ENCODE data around the gene NPHP4. TPM values are rescaled to one million over a fixed set of nuclear protein-coding genes. Genes with fewer than 3 reads are reported as not detected.

The NPHP4 gene
- total RNA-seq, 1 experiment from 2014 or later, result 18.8 TPM

GRCh38 chr1:5998906-5999301 is 6.7 kb upstream of the NPHP4 start:
- CTCF ChIA-PET, result no interaction called here
- Histone ChIP-seq H3K36me3 (ENCODE audit: low read depth, low read length) (no peaks in the 10 kb centered on the region), H3K9me2 (replicated peaks; ENCODE audit: low read length) (no peaks in the 10 kb centered on the region), H3F3A (ENCODE audit: low read length, unreplicated experiment) (no peaks in the 10 kb centered on the region), H4K20me1 (ENCODE audit: low read length) (0 out of 2 replicates have a peak, but pooled peaks cover 3% of the 10 kb centered on the region), H3K79me2 (ENCODE audit: low read length) (peaks cover 22% of the 10 kb centered on the region), H3K27ac (ENCODE audit: low read length) (no peak overlapping the region), H3K9me3 (ENCODE audit: low read length) (no peaks in the 10 kb centered on the region), H3K4me1 (ENCODE audit: insufficient read depth, low read length) (peaks cover 6% of the 10 kb centered on the region), H3K4me3 (ENCODE audit: low read length) (no peak overlapping the region), H3K4me2 (ENCODE audit: low read length) (no peak overlapping the region), H3K27me3 (ENCODE audit: low read length) (no peaks in the 10 kb centered on the region), H2AFZ (ENCODE audit: low read length) (no peak overlapping the region), H3K9ac (ENCODE audit: low read length) (no peak overlapping the region)
- intact Hi-C loops (cut with micrococcal nuclease), result no loop called here
- POLR2A ChIA-PET (ENCODE audit: unreplicated experiment), result no interaction called here
- DNase-seq (no peak), ATAC-seq (no peak)
- TF ChIP-seq EZH2phosphoT487 (IDR thresholded peaks at IDR 0.05; ENCODE audit: borderline replicate concordance, low read length), result no peak
- TF ChIP-seq, protein P1, sequence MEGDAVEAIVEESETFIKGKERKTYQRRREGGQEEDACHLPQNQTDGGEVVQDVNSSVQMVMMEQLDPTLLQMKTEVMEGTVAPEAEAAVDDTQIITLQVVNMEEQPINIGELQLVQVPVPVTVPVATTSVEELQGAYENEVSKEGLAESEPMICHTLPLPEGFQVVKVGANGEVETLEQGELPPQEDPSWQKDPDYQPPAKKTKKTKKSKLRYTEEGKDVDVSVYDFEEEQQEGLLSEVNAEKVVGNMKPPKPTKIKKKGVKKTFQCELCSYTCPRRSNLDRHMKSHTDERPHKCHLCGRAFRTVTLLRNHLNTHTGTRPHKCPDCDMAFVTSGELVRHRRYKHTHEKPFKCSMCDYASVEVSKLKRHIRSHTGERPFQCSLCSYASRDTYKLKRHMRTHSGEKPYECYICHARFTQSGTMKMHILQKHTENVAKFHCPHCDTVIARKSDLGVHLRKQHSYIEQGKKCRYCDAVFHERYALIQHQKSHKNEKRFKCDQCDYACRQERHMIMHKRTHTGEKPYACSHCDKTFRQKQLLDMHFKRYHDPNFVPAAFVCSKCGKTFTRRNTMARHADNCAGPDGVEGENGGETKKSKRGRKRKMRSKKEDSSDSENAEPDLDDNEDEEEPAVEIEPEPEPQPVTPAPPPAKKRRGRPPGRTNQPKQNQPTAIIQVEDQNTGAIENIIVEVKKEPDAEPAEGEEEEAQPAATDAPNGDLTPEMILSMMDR (conservative IDR thresholded peaks at IDR 0.05; ENCODE audit: low read depth, low read length), result no peak
- no TSS peak for BruUV-seq (replicated peaks)

DNA sequence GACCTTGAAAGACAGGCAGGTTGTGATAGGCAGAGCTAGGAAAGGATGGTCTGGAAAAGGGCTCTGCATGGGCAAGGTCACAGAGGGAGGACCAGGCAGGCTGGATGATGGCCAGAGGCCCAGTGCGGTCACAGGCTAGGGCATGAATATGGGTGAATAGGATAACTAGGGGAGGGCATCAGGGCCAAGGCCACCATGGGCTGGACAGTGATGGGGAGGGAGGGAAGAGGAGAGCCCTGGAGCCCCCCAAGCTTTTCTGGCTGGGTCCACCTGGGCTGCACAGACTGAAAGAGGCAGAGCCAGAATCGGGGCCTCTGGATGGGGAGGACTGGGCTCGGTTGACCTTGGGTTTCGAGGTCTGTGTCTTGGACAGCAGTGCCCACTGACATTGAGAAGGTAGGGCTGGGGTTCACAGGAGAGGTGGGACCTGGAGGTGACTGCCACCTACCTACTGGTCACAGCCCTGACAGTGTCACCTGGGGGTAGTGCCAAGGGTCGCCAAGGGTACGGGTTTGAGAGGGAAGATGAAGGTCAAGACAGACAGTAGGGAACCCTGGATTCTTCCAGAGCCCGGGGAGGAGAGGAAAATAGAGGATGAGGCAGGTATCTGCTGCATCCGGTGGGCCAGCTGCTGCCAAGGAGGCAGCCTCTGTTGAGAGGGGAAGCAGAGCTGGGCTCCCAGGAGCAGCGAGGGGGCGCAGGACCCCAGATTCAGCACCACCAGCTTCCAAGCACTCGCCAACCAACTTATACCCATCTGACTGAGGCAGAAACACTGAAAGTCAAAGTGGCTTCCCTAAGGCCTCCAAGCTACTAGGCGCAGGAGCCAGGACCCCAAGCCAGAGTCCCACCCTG is 6.1 kb upstream of the NPHP4 start:
- Histone ChIP-seq H4K20me1 (ENCODE audit: low read length) (0 out of 2 replicates have a peak, but pooled peaks cover 3% of the 10 kb centered on the region), H3K79me2 (ENCODE audit: low read length) (peaks cover 28% of the 10 kb centered on the region), H3K27ac (ENCODE audit: low read length) (no peak overlapping the region), H3F3A (ENCODE audit: low read length, unreplicated experiment) (no peaks in the 10 kb centered on the region), H3K36me3 (ENCODE audit: low read depth, low read length) (no peaks in the 10 kb centered on the region), H3K9ac (ENCODE audit: low read length) (no peak overlapping the region), H2AFZ (ENCODE audit: low read length) (no peak overlapping the region), H3K4me1 (ENCODE audit: insufficient read depth, low read length) (peaks cover 10% of the 10 kb centered on the region), H3K9me3 (ENCODE audit: low read length) (no peaks in the 10 kb centered on the region), H3K9me2 (replicated peaks; ENCODE audit: low read length) (no peaks in the 10 kb centered on the region), H3K27me3 (ENCODE audit: low read length) (no peaks in the 10 kb centered on the region), H3K4me3 (ENCODE audit: low read length) (no peak overlapping the region), H3K4me2 (ENCODE audit: low read length) (no peak overlapping the region)
- POLR2A ChIA-PET (ENCODE audit: unreplicated experiment), result no interaction called here
- ATAC-seq (no peak), DNase-seq (no peak)
- CTCF ChIA-PET, result no interaction called here
- no TSS peak for BruUV-seq (replicated peaks)
- TF ChIP-seq, protein P1 (conservative IDR thresholded peaks at IDR 0.05; ENCODE audit: low read depth, low read length), result no peak
- TF ChIP-seq EZH2phosphoT487 (IDR thresholded peaks at IDR 0.05; ENCODE audit: borderline replicate concordance, low read length) (no peak), EZH2 (IDR thresholded peaks at IDR 0.05; ENCODE audit: low read length, unreplicated experiment) (no peak)
- intact Hi-C loops (cut with micrococcal nuclease), result no loop called here

GRCh38 chr1:5997316-5997715 is 5.1 kb upstream of the NPHP4 start:
- no peak overlapping the region for H2AFZ ChIP-seq (ENCODE audit: low read length)
- TF ChIP-seq EZH2 (IDR thresholded peaks at IDR 0.05; ENCODE audit: low read length, unreplicated experiment) (no peak), EZH2phosphoT487 (IDR thresholded peaks at IDR 0.05; ENCODE audit: borderline replicate concordance, low read length) (no peak)
- TF ChIP-seq, protein P1 (conservative IDR thresholded peaks at IDR 0.05; ENCODE audit: low read depth, low read length), result no peak
- no peaks in the 10 kb centered on the region for H3K27me3 ChIP-seq (ENCODE audit: low read length)
- no peaks in the 10 kb centered on the region for H3K9me3 ChIP-seq (ENCODE audit: low read length)
- H3K4me1 ChIP-seq (ENCODE audit: insufficient read depth, low read length), result peaks cover 10% of the 10 kb centered on the region
- H3K79me2 ChIP-seq (ENCODE audit: low read length), result peaks cover 32% of the 10 kb centered on the region
- H3F3A ChIP-seq (ENCODE audit: low read length, unreplicated experiment), result no peaks in the 10 kb centered on the region
- 0 out of 2 replicates have a peak, but pooled peaks cover 3% of the 10 kb centered on the region for H4K20me1 ChIP-seq (ENCODE audit: low read length)
- intact Hi-C loops (cut with micrococcal nuclease), result no loop called here
- ChIA-PET CTCF (no interaction called here), POLR2A (ENCODE audit: unreplicated experiment) (no interaction called here)
- H3K4me2 ChIP-seq (ENCODE audit: low read length), result no peak overlapping the region
- DNase-seq (no peak), ATAC-seq (no peak)
- H3K4me3 ChIP-seq (ENCODE audit: low read length), result no peak overlapping the region
- H3K9me2 ChIP-seq (replicated peaks; ENCODE audit: low read length), result no peaks in the 10 kb centered on the region
- H3K9ac ChIP-seq (ENCODE audit: low read length), result no peak overlapping the region
- H3K27ac ChIP-seq (ENCODE audit: low read length), result no peak overlapping the region
- no TSS peak for BruUV-seq (replicated peaks)
- H3K36me3 ChIP-seq (ENCODE audit: low read depth, low read length), result no peaks in the 10 kb centered on the region
